Stimulated activated CD4-positive, alpha-beta T cell treated with anti-CD3 and anti-CD28 coated beads, Interleukin-15, amount 100 ng/mL, for 48 hours (primary cell): ENCODE data around the gene IVNS1ABP.
"Not testable (repeated sequence)": the region's sequence is repeated elsewhere in the genome, so short reads cannot be mapped to it uniquely, and the experiment has no call there.

Experiments used
- DNase-seq, 2 donors: peaks; one replicate each; pipeline ENCODE4 v3.0.0-alpha.2; 2020; ENCODE audit warnings: low read depth in 2 of 2

The IVNS1ABP gene

DNA sequence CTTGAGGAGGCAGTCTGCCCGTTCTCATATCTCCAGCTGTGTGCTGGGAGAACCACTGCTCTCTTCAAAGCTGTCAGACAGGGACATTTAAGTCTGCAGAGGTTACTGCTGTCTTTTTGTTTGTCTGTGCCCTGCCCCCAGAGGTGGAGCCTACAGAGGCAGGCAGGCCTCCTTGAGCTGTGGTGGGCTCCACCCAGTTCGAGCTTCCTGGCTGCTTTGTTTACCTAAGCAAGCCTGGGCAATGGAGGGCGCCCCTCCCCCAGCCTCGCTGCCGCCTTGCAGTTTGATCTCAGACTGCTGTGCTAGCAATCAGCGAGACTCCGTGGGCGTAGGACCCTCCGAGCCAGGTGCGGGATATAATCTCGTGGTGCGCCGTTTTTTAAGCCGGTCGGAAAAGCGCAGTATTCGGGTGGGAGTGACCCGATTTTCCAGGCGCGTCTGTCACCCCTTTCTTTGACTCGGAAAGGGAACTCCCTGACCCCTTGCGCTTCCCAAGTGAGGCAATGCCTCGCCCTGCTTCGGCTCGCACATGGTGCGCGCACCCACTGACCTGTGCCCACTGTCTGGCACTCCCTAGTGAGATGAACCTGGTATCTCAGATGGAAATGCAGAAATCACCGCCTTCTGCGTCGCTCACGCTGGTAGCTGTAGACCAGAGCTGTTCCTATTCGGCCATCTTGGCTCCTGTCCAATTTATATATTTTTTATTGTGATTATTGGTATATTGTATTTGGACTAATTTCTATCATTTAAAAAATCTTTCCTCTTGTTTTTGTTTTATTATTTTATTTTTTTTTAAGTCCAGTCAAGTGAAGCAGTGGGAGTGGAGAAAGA is 59.7 kb downstream of the IVNS1ABP start:
- DNase-seq = not testable (repeated sequence)

GRCh38 chr1:185255595-185255994 is 61.4 kb downstream of the IVNS1ABP start:
- DNase-seq = not testable (repeated sequence)

DNA sequence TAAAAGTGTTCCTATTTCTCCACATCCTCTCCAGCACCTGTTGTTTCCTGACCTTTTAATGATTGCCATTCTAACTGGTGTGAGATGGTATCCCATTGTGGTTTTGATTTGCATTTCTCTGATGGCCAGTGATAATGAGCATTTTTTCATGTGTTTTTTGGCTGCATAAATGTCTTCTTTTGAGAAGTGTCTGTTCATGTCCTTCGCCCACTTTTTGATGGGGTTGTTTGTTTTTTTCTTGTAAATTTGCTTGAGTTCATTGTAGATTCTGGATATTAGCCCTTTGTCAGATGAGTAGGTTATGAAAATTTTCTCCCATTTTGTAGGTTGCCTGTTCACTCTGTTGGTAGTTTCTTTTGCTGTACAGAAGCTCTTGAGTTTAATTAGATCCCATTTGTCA is 64.6 kb downstream of the IVNS1ABP start:
- not testable (repeated sequence) for DNase-seq

DNA sequence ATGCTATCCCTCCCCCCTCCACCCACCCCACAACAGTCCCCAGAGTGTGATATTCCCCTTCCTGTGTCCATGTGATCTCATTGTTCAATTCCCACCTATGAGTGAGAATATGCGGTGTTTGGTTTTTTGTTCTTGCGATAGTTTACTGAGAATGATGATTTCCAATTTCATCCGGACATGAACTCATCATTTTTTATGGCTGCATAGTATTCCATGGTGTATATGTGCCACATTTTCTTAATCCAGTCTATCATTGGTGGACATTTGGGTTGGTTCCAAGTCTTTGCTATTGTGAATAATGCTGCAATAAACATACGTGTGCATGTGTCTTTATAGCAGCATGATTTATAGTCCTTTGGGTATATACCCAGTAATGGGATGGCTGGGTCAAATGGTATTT is 65.1 kb downstream of the IVNS1ABP start:
- not testable (repeated sequence) for DNase-seq

DNA sequence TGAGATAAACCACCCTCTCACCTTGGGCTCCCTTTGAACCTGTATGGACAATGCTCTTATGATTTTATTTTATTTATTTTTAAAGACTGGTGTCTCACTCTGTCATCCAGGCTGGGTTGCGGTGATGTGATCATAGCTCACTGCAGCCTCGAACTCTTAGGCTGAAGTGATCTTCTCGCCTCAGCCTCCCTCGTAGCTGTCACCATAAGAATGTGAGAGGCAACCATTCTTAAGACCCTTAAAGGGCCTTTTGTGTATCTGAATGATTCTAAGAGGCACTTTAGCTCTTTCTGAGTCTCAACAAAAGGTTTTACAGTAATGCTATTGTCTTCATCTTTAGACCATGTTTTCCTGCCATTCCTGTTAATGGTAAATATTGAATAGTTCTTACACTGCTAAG is 67.0 kb downstream of the IVNS1ABP start:
- DNase-seq = no peak

DNA sequence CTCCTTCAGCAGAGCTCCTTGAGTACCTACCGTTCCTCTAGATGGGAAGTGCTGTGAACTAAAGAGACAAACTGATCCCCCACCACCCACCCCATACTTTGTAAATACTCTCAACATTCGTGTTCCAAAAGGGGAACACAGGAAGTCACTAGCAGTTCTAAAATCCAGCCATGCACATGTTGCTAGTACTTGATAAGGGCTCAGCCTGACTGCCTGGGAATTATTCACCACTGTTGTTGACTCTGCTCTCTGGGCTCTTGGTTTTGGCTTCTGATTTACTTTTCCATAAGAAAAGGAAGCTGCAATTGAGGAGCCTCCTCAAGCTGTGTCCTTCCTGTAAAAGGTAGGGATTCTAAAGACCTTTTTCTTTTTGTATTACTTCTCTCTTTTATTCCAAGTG is 67.5 kb downstream of the IVNS1ABP start:
- no peak for DNase-seq
